NCI-H526 treated with DMSO at 0.1 percent for 48 hours (cell line): Measurements from ENCODE around the gene BACH1.

Experiments
- DNase-seq: peaks from one replicate; lab custom pipeline; 2025; lab: John Stamatoyannopoulos, UW

The BACH1 gene

DNA sequence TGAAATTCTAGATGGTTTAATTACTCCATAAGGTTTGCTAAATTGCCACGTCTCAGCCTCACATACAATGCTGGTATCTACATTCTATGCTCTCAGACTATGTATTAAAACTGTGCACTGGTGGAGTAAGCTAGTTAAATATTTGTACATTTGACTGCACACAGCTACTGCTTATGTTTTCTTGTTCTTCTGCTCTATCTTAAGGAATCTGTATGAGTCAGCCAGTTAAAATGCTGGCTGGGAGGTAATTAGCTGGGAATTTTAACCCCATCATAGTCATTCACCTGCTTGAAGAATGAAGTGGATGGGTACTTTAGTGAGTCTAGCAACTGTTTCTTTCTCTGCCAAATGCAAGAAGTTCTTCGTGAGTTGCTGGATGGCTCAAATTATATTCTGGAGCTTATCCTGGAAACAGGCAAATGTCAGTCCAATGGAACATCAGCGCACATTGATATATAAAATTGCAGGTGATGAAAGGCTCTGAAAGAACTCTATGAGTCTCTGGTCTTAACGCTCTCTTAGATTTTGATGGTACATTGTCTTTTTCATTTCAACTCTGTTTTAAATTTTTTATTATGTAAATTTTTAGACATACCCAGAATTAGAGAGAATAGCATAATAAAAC is 83.4 kb downstream of the BACH1 start:
- no peak for DNase-seq

DNA sequence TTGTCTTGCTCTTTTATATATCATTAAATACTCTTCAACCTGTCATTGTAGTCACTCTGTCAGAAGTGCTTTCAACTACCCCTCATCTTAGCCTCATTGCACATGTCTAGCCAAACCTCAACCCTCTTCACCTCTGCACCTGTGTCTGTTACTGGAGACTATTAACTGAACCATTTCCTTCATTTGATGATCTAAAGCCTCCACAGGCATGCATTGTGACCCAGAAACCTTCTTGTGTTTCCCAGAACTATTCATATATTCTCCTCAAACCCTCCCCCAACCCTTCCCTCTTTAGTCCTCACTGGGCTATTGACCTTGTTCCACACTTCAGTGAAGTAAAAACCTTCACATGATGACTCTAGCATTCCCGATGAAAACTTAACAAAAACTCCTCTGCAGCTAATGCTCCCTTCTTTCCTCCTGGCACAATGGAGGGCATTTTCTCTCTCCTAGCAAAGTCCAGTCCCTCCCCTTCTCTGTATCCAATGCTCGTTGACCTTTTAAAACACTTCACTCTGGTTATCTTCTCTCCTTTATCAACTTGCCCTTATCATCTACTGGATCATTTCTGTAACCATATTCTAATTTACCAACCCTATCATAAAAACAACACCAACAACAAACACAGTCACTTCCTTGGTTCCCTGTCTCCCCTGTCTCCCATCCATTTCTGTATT is 86.1 kb downstream of the BACH1 start:
- no peak for DNase-seq

DNA sequence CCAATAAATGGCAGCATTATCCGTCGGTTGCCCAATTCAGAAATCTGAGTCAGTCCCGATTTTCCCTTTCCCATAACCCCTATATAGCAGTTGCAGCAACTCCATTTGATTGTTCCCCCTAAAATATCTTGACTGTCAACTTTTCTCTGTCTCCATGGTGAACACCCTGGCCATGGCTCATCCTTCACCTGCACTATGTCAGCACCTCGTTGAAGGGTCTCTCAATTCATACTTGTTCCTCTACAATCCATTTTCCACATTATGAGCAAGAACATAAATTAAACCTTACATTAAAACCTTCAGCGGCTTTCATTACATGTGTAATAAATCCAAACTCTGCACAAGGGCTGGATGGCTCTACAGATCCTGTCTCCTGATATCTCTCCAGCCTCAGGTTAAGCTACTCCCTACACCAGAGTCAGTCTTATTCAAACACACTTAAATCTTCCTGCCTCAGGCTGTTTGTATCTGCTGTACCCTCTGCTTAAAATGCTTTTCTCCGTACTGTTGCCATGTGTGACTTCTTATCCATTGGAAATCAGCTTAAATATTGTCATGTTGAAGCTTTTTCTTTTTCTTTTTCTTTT is 87.3 kb downstream of the BACH1 start:
- no peak for DNase-seq

DNA sequence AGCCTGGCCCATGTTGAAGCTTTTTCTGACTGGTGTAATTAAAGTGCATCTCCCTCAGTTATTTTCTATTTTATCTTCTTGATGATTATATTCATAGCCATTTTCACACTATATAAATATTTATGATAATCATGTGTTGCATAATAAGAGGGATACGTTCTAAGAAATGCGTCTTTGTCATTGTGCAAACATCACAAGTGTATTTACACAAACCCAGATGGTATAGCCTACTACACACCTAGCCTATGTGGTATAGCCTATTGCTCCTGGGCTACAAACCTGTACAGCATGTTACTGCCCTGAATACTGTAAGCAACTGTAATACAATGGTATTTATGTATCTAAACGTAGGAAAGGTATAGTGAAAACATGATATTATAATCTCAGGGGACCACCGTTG is 88.1 kb downstream of the BACH1 start:
- DNase-seq, result no peak

DNA sequence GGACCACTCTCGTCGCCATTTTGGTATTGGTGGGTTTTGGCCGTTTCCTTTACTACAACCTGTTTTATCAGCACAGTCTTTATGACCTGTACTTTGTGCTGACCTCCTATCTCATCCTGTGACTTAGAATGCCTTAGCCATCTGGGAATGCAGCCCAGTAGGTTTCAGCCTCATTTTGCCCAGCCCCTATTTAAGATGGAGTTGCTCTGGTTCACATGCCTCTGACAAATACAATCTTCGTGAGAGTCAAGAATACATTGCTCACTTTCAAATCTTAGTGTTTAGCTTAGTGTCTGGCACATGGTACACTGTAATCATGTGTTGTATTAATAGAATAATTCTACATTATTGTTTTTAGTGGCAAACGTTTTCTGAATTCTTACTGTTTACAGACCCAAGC is 88.9 kb downstream of the BACH1 start:
- no peak for DNase-seq

DNA sequence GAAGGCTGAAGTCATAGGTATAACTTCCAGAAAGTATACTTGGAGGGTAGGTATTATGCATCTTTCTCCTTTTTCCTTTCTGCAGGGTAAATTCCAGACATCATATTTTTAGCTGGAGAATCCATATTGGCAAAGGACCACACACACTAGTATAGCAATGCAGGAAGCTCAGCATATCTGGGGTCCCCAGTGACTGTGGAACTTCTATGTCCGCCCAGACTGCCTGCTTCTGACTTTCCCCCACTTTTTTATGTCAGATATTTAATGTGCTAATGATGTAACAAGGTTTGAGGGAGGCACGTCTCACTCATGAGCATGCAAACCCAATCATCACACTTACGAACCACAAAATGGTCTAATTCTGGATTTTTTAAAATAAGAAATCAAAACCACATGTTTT is 90.4 kb downstream of the BACH1 start:
- no peak for DNase-seq

DNA sequence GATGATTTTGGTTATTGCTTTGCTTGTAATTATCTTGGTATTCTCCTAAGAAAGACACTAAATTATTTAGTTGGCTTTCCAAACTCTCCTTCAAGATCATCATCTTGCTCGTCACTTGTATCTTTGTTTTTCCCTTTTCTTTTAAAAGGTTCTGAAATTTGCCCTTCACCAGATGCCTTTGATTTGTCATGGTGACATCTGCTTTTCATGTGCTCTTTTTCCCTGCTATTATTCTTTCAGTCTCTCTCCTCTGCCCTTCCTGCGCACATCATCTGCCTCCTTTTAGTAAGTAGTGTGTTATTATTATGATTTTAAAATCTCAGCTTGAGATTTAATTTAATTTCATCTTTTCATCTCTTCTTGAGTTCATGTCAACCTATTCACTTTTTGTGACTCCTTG is 92.1 kb downstream of the BACH1 start:
- no peak for DNase-seq

DNA sequence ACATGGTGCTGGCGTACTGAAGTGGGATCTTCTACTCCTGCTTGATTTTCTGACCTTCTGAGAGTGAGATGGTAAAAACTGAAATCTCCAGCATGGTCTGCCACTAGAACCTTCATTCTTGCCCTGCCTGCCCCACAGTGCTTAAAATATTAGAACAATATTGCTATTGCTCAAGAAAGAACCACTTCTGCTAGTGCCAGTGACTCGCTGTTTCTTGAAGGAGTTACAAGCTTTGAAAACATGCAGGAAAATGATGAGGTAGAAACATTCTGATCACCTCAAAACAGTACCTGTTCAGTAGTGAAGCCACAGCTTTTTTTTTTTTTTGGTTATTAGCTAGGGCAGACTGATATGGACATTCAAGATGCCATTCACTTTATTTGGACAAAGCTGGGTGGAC is 95.3 kb downstream of the BACH1 start:
- no peak for DNase-seq
